KMS-11 (cell line): ENCODE results near the gene SLC4A9.
"Not testable (repeated sequence)": the region's sequence is repeated elsewhere in the genome, so short reads cannot be mapped to it uniquely, and the experiment has no call there.

ENCODE experiments used
- H2AFZ ChIP-seq: fragments of 200-600 bp; sonication (generic); 2 replicates; pipeline ENCODE4 v1.6.1; 2016; ENCODE audit warnings: antibody characterized with exemption, mixed run types, low read depth
- H3K27ac ChIP-seq: fragments of 200-600 bp; sonication (generic); 2 replicates; pipeline ENCODE4 v1.6.1; 2016; ENCODE audit warnings: mild to moderate bottlenecking, mixed run types
- H3K27me3 ChIP-seq: fragments of 200-600 bp; sonication (generic); 2 replicates; pipeline ENCODE4 v1.6.1; 2017; ENCODE audit warnings: mild to moderate bottlenecking, low read depth, mixed run types, moderate library complexity; ENCODE audit not compliant: insufficient read depth
- H3K36me3 ChIP-seq: fragments of 200-600 bp; sonication (generic); 2 replicates; pipeline ENCODE4 v1.6.1; 2017; ENCODE audit warnings: mild to moderate bottlenecking, mixed run types; ENCODE audit not compliant: insufficient read depth
- H3K4me1 ChIP-seq: fragments of 200-600 bp; sonication (generic); 2 replicates; pipeline ENCODE4 v1.6.1; 2016; ENCODE audit warnings: mild to moderate bottlenecking, low read depth, mixed run types; ENCODE audit not compliant: poor library complexity, severe bottlenecking
- H3K4me2 ChIP-seq: fragments of 200-600 bp; sonication (generic); 2 replicates; pipeline ENCODE4 v1.7.0; 2016; ENCODE audit warnings: mild to moderate bottlenecking, mixed run types
- H3K4me3 ChIP-seq: fragments of 200-600 bp; sonication (generic); IDR thresholded peaks from 2 replicates; pipeline ENCODE4 v1.6.1; 2017; ENCODE audit warnings: low read depth, low read length, mixed read lengths; ENCODE audit not compliant: insufficient read depth
- H3K79me2 ChIP-seq: fragments of 200-600 bp; sonication (generic); 2 replicates; pipeline ENCODE4 v1.6.1; 2016; ENCODE audit warnings: low read depth, mixed run types; ENCODE audit not compliant: insufficient read depth
- H3K9ac ChIP-seq: fragments of 200-600 bp; sonication (generic); 2 replicates; pipeline ENCODE4 v1.6.1; 2016; ENCODE audit warnings: mild to moderate bottlenecking, mixed run types
- H4K20me1 ChIP-seq: fragments of 200-600 bp; sonication (generic); 2 replicates; pipeline ENCODE4 v1.6.1; 2016; ENCODE audit warnings: mild to moderate bottlenecking, mixed run types; ENCODE audit not compliant: insufficient read depth
- CTCF ChIP-seq: fragments of 200-600 bp; sonication (generic); conservative IDR thresholded peaks from 2 replicates; pipeline ENCODE4 v1.6.1; 2017; ENCODE audit warnings: low read depth, mild to moderate bottlenecking, antibody characterized with exemption, low read length, moderate library complexity, mixed read lengths

The SLC4A9 gene

DNA sequence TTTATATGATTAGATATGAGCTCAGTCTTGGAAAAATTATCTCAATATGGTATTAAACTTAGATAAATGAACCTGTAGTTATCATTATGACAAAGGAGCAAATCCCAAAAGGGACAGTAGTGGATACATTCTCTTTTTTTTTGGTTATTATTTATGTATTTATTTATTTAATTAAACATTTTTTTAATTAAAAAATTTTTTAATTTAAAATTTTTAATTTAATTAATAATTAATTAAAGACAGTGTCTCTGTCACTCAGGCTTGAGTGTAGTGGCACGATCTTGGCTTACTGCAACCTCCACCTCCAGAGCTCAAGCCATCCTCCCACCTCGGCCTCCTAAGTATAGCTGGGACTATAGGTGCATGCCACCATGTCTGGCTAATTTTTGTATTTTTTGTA lies 57.2 kb downstream of the SLC4A9 start:
- H3K4me3 ChIP-seq: no peak overlapping the region
- H2AFZ ChIP-seq: no peak overlapping the region
- no peak overlapping the region for H3K4me2 ChIP-seq
- TF ChIP-seq CTCF: no peak
- no peaks in the 10 kb centered on the region for H3K27me3 ChIP-seq
- peaks cover 82% of the 10 kb centered on the region for H3K79me2 ChIP-seq
- H3K36me3 ChIP-seq: no peaks in the 10 kb centered on the region
- H3K27ac ChIP-seq: no peak overlapping the region
- no peaks in the 10 kb centered on the region for H3K4me1 ChIP-seq
- no peak overlapping the region for H3K9ac ChIP-seq
- peaks cover 4% of the 10 kb centered on the region; the same call in 1 of the 2 replicates for H4K20me1 ChIP-seq

DNA sequence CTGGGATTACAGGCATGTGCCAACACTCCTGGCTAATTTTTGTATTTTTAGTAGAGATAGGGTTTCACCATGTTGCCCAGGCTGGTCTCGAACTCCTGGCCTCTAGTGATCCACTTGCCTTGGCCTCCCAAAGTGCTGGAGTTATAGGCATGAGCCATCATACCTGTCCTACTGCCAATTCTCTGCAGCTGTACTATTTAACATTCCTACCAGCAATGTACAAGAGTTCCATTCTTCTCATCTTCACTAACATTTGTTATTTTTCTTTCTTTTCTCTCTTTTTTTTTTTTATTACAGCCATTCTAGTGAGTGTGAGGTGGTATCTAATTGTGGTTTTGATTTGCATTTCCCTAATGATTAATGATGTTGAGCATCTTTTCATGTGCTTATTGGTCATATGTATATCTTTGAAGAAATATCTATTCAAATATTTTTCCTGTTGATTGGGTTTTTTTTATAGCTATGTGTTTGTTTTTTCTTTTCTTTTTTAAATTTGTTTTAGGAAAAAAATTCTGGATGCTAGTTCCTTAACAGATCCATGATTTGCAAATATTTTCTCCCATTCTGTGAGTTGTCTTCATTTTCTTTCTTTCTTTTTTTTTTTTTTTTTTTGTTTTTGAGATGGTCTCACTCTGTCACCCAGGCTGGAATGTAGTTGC lies 59.0 kb downstream of the SLC4A9 start:
- Histone ChIP-seq H3K27ac (no peak overlapping the region), H3K4me3 (no peak overlapping the region), H3K79me2 (peaks cover 87% of the 10 kb centered on the region), H3K36me3 (no peaks in the 10 kb centered on the region), H3K27me3 (no peaks in the 10 kb centered on the region), H2AFZ (no peak overlapping the region), H3K9ac (no peak overlapping the region), H4K20me1 (peaks cover 7% of the 10 kb centered on the region), H3K4me1 (no peaks in the 10 kb centered on the region), H3K4me2 (no peak overlapping the region)
- no peak for TF ChIP-seq CTCF

DNA sequence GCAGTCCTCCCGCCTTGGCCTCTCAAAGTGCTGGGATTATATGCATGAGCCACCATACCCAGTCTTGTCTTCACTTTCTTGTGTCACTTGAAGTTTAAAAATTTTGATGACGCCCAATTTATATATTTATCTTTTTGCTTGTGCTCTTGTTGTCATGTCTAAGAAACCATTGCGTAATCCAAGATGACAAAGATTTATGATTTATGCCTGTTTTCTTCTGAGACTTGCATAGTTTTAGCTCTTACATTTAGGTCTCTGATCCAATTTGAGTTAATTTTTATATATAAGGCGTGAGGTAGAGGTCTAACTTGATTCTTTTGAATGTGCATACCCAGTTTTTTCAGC lies 60.2 kb downstream of the SLC4A9 start:
- Histone ChIP-seq H3K27ac (no peak overlapping the region), H3K4me2 (no peak overlapping the region), H2AFZ (no peak overlapping the region), H3K79me2 (peaks cover 86% of the 10 kb centered on the region), H3K36me3 (no peaks in the 10 kb centered on the region), H3K27me3 (no peaks in the 10 kb centered on the region), H3K4me3 (no peak overlapping the region), H3K9ac (no peak overlapping the region), H3K4me1 (no peaks in the 10 kb centered on the region), H4K20me1 (peaks cover 14% of the 10 kb centered on the region)
- no peak for TF ChIP-seq CTCF

DNA sequence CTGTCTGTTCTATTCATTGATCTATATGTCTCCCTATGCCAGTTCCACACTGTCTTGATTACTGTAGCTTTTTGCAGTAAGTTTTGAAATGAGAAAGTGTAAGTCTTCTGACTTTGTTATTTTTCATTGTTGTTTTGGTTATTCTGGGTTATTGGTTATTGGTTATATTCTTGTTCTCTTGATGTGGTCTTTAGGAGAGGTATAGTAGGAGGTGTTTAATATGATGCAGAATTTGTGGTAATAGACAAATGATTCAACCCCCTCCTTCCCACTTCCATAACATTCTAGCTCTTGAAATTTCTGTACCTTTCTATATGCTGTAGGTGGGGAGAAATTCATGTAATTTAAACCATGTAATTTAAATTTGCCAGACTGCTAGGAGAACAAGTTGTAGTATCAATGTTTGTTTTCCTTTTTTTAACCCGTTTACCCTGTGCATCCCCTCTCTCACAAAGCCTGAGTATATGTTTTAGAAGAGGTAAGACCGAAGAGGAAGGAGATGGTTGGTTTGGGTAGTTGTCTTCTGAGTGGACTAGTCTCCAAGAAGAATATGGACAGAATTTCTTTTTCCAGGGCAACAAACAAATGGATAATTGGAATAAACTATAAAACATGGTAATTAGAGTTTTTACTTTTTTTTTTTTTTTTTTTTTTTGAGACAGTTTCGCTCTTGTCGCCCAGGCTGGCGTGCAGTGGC lies 60.8 kb downstream of the SLC4A9 start:
- no peak for TF ChIP-seq CTCF
- peaks cover 91% of the 10 kb centered on the region for H3K79me2 ChIP-seq
- no peaks in the 10 kb centered on the region for H3K4me1 ChIP-seq
- no peak overlapping the region for H3K9ac ChIP-seq
- H3K36me3 ChIP-seq: no peaks in the 10 kb centered on the region
- no peak overlapping the region for H3K4me3 ChIP-seq
- H2AFZ ChIP-seq: no peak overlapping the region
- H3K4me2 ChIP-seq: no peak overlapping the region
- H3K27ac ChIP-seq: no peak overlapping the region
- H4K20me1 ChIP-seq: peaks cover 14% of the 10 kb centered on the region
- H3K27me3 ChIP-seq: no peaks in the 10 kb centered on the region

GRCh38 chr5:140421375-140421774 lies 61.4 kb downstream of the SLC4A9 start:
- H3K27me3 ChIP-seq, H3K9ac ChIP-seq, H3K4me3 ChIP-seq, H3K4me2 ChIP-seq, H3K4me1 ChIP-seq, H2AFZ ChIP-seq, H3K36me3 ChIP-seq, H3K27ac ChIP-seq: not testable (repeated sequence)
- Histone ChIP-seq H3K79me2 (peaks cover 89% of the 10 kb centered on the region), H4K20me1 (peaks cover 14% of the 10 kb centered on the region)
